ENCODE data around the gene KCTD19. TPM values are rescaled to one million over a fixed set of nuclear protein-coding genes. Genes with fewer than 3 reads are reported as not detected.

Gene KCTD19
- total RNA-seq, 2 experiments from 2014 or later: 3.0 to 3.9 TPM

DNA sequence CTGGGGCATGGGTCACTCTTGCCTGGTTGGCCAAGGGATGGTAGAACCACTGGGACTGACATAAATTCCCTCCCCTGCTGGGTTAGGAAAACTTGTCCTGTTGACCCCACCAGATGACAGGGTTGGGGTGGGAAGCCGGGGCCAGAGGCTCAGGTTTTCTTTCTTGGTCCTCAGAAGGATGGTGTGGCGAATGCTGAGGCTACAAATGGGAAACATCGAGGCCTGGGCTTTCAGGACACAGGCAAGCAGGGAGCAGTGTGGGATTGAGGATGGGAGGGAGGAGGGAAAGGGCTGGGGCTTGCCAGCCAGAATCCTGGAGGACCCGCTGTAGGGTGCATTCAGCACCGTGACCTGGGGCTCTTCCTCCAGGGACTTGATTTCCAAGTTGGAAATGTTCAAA, 61.7 kb downstream of the KCTD19 start:
- no peaks in the 10 kb centered on the region for H3K27me3 Mint-ChIP-seq
- H3K27ac Mint-ChIP-seq: no peak overlapping the region
- H3K9me3 Mint-ChIP-seq: no peaks in the 10 kb centered on the region
- peaks cover 2% of the 10 kb centered on the region for H3K36me3 Mint-ChIP-seq (ENCODE audit: low read depth)
- ChIA-PET POLR2A (no interaction called here), CTCF (no interaction called here)
- intact Hi-C loops (cut with micrococcal nuclease): loop anchor here (5.0 kb wide), 1 partner anchor 137 kb away; no protein-coding TSS in a partner anchor
- TF ChIP-seq, protein P1, sequence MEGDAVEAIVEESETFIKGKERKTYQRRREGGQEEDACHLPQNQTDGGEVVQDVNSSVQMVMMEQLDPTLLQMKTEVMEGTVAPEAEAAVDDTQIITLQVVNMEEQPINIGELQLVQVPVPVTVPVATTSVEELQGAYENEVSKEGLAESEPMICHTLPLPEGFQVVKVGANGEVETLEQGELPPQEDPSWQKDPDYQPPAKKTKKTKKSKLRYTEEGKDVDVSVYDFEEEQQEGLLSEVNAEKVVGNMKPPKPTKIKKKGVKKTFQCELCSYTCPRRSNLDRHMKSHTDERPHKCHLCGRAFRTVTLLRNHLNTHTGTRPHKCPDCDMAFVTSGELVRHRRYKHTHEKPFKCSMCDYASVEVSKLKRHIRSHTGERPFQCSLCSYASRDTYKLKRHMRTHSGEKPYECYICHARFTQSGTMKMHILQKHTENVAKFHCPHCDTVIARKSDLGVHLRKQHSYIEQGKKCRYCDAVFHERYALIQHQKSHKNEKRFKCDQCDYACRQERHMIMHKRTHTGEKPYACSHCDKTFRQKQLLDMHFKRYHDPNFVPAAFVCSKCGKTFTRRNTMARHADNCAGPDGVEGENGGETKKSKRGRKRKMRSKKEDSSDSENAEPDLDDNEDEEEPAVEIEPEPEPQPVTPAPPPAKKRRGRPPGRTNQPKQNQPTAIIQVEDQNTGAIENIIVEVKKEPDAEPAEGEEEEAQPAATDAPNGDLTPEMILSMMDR (IDR thresholded peaks at IDR 0.05): no peak
- no peaks in the 10 kb centered on the region for H3K4me1 Mint-ChIP-seq (ENCODE audit: low read depth)
- no peak overlapping the region for H3K4me3 Mint-ChIP-seq
- ATAC-seq (no peak), DNase-seq (no peak)

DNA sequence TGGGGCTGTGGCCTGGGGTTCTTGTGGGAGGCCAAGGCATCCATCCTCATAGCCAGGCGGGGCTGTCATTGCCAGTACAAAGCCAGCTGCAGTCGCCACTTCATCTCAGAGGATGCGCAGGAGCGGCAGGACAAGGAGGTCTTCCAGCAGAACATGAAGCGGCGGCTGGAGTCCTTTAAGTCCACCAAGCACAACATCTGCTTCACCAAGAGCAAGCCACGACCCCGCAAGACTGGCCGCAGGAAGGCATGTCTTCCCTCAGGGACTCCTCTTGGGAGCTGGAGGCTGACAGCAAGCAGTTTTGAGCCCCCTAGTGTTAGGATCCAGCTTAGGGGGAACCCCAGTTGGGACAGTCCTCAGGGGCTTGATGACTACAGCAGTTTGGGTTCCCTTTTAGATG, 62.3 kb downstream of the KCTD19 start:
- H3K4me1 Mint-ChIP-seq (ENCODE audit: low read depth): no peaks in the 10 kb centered on the region

DNA sequence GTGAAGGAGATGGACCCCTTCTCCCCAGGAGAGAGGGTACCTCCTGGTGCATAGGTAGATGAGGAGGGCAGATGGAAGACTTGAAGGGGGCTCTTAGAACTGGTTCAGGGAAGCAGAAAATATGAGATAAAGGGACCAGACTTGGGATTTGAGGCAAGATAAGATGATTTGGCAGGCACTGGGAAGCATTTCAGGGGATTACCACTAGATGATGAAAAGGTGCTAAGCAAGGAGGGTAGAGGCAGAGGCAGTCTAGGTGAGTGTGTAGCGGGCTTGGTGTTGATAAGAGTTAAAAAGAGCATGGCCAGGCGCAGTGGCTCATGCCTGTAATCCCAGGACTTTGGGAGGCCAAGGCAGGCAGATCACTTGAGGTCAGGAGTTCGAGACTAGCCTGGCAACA, 63.3 kb downstream of the KCTD19 start:
- Mint-ChIP-seq H3K4me1 (ENCODE audit: low read depth) (no peaks in the 10 kb centered on the region), H3K27me3 (no peaks in the 10 kb centered on the region), H3K36me3 (ENCODE audit: low read depth) (peaks cover 2% of the 10 kb centered on the region), H3K27ac (no peak overlapping the region), H3K4me3 (no peak overlapping the region), H3K9me3 (no peaks in the 10 kb centered on the region)
- ChIA-PET CTCF (interaction anchor here (1.0 to 1.2 kb wide), 3 partner anchors 19 to 166 kb away, joined by 3 to 4 read pairs (median 3); no protein-coding TSS in a partner anchor), POLR2A (no interaction called here)
- intact Hi-C loops (cut with micrococcal nuclease): loop anchor here (5.0 kb wide), 1 partner anchor 139 kb away; no protein-coding TSS in a partner anchor
- no peak for DNase-seq
- ATAC-seq: no peak
- TF ChIP-seq, protein P1 (IDR thresholded peaks at IDR 0.05): no peak

More for the DNA sequence above, 62.3 kb downstream of the KCTD19 start:
- POLR2A ChIA-PET: interaction anchor here (0.9 to 1.0 kb wide), 2 partner anchors 9 to 31 kb away, joined by 3 to 4 read pairs; no protein-coding TSS in a partner anchor
- DNase-seq (no peak), ATAC-seq (no peak)
- Mint-ChIP-seq H3K27ac (no peak overlapping the region), H3K9me3 (no peaks in the 10 kb centered on the region), H3K36me3 (ENCODE audit: low read depth) (peaks cover 2% of the 10 kb centered on the region), H3K4me3 (no peak overlapping the region), H3K27me3 (no peaks in the 10 kb centered on the region)
- CTCF ChIA-PET: interaction anchor here (0.8 to 1.2 kb wide), 6 partner anchors 10 to 165 kb away, joined by 3 to 4 read pairs (median 3); no protein-coding TSS in a partner anchor
- TF ChIP-seq, protein P1 (IDR thresholded peaks at IDR 0.05): no peak
- intact Hi-C loops (cut with micrococcal nuclease): loop anchor here (5.0 kb wide), 1 partner anchor 138 kb away; no protein-coding TSS in a partner anchor

DNA sequence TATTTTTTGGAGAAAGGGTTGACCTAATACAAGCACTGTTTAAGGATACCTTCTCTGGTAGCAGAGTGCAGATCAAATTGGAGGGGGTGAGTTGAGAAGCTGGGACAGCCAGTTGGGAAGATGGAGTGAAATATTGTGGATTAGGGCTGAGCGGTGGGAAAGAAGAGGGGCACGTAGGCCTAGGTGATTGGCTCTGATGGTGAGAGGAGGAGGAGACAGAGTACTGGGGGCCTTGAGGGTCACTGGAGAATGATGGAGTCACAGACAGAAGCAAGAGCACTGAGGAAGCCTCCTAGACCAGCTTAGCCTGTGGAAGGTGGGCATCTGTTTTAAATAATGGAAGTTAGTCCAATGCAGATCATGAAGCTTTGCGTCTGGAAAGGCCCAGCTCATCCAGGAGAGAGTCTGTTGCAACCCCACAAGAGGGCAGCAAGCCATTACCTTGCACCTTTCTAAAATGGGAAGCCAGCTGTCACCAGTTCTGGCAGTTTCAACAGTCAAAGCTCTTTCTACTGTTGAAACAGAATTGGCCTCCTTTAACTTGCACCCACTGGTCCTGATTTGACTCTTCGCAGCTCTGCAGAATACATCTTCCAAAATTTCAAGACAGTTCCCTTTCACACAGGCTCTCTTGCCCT, 66.0 kb downstream of the KCTD19 start:
- CTCF ChIA-PET: interaction anchor here (0.5 to 1.7 kb wide), 30 partner anchors 9 to 220 kb away, joined by 3 to 19 read pairs (median 4); partner anchors contain the start of genes ATP6V0D1, PLEKHG4, SLC9A5 and TPPP3
- intact Hi-C loops (cut with micrococcal nuclease): loop anchor here (5.0 kb wide), 1 partner anchor 142 kb away; no protein-coding TSS in a partner anchor
- no peak overlapping the region for H3K27ac Mint-ChIP-seq

More for the DNA sequence above, 66.0 kb downstream of the KCTD19 start:
- TF ChIP-seq, protein P1 (IDR thresholded peaks at IDR 0.05): peak; percentile 42
- Mint-ChIP-seq H3K4me1 (ENCODE audit: low read depth) (no peaks in the 10 kb centered on the region), H3K4me3 (no peak overlapping the region), H3K27me3 (no peaks in the 10 kb centered on the region), H3K9me3 (no peaks in the 10 kb centered on the region), H3K36me3 (ENCODE audit: low read depth) (peaks cover 4% of the 10 kb centered on the region)
- DNase-seq (peak; percentile 48), ATAC-seq (peak; percentile 66)
- POLR2A ChIA-PET: interaction anchor here (0.8 to 1.3 kb wide), 4 partner anchors 9 to 195 kb away, joined by 3 to 5 read pairs (median 3); partner anchors contain the start of gene SLC9A5
